Measurements from ENCODE around the gene RNF40.

The RNF40 gene

DNA sequence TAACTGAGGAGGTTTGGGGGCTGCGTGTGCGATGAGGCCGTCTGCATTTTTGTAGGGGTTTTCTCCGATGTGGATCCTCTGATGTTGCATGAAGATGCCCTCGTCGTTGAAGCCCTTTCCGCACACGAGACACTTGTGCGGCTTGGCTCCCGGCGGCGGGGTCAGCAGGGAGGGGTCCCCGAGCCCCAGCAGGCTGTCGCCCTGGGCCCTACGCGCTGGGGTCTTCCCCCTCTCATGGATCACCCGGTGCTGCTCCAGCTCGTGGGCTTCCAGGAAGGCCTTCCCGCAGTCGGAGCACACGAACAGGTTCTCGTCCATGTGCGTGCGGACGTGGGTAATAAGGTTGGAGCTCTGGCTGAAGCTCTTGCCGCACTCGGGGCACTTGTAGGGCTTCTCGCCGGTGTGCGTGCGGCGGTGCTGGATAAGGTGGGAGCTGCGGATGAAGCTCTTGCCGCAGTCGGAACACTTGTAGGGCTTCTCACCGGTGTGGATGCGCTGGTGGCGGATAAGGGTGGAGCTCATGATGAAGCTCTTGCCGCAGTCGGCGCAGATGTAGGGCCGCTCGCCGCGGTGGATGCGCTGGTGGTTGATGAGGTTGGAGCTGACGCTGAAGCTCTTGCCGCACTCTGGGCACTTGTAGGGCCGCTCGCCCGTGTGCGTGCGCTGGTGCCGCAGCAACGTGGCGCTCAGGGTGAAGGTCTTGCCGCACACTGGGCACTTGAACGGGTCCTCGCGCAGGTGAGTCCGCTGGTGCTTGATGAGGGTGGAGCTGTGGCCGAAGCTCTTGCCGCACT lies 20.6 kb downstream of the RNF40 start:
- no peak overlapping the region for H3K27ac ChIP-seq (ENCODE audit: insufficient read depth, low read depth, low read length, poor library complexity, severe bottlenecking)
- 97% methylated on average over 63 of the region's 63 CpGs for WGBS, 2 experiments
- H3K9me3 ChIP-seq (ENCODE audit: control insufficient read depth, low read length) = no peaks in the 10 kb centered on the region
- no peak overlapping the region for H3K4me3 ChIP-seq (ENCODE audit: insufficient read depth, low read depth, low read length)
- no peaks in the 10 kb centered on the region for H3K27me3 ChIP-seq (ENCODE audit: control insufficient read depth, insufficient read depth, low read length, poor library complexity, severe bottlenecking)
- H3K36me3 ChIP-seq (ENCODE audit: control insufficient read depth, insufficient read depth, low read length) = peaks cover 21% of the 10 kb centered on the region
- H3K4me1 ChIP-seq (ENCODE audit: control insufficient read depth, insufficient read depth, low read length) = peaks cover 13% of the 10 kb centered on the region

DNA sequence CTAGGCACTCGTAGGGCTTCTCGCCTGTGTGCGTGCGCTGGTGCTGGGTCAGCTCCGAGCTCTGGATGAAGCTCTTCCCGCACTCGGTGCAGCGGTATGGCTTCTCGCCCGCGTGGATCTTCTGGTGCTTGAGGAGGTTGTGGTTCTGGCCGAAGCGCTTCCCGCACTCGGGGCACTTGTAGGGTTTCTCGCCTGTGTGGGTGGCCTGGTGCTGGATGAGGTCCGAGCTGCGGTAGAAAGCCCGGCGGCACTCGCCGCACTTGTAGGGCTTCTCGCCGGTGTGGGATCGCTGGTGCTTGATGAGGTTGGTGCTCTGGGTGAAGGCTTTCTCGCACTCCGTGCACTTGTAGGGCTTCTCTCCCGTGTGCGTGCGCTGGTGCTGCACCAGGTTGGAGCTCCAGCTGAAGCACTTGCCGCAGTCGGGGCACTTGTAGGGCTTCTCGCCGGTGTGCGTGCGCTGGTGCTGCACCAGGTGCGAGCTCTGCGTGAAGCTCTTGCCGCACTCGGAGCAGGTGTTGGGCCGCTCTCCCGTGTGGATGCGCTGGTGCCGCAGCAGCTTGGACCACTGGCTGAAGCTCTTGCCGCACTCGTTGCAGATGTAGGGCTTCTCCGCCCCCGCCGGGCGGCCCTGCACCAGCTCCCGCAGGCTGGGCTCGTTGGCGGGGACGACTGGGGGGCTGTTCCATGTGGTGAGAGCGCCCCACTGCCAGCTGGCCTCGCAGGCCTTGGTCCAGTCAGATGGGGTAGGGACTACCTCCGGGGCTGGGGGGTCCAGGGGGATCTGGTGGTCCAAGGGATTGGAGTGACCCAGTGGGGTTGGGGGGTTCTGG lies 21.4 kb downstream of the RNF40 start:
- Histone ChIP-seq H3K4me3 (ENCODE audit: insufficient read depth, low read depth, low read length) (no peak overlapping the region), H3K27ac (ENCODE audit: insufficient read depth, low read depth, low read length, poor library complexity, severe bottlenecking) (no peak overlapping the region), H3K9me3 (ENCODE audit: control insufficient read depth, low read length) (no peaks in the 10 kb centered on the region), H3K27me3 (ENCODE audit: control insufficient read depth, insufficient read depth, low read length, poor library complexity, severe bottlenecking) (no peaks in the 10 kb centered on the region), H3K36me3 (ENCODE audit: control insufficient read depth, insufficient read depth, low read length) (peaks cover 21% of the 10 kb centered on the region), H3K4me1 (ENCODE audit: control insufficient read depth, insufficient read depth, low read length) (peaks cover 8% of the 10 kb centered on the region)
- 94 to 96% methylated on average over 57 of the region's 57 CpGs for WGBS, 2 experiments

DNA sequence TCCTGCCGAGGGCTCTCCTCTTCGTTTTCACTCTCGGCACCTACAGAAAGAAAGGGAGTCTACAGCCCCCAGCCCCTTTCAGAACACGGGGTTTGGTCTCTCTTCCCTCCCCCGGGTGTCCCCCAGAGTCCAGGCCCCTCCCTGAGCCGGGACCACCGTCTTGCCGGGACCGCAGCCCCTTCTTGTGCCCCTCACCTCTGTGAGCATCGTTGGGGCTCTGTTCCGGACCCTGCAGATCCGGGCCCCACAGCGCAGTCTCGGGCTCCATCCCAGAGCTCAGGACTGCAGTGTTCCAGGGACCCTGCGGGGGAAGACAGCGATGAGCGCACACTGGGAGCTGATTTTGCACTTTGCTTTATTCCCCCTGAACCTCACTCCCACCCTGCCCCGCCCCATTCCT lies 22.1 kb downstream of the RNF40 start:
- Histone ChIP-seq H3K4me3 (ENCODE audit: insufficient read depth, low read depth, low read length) (no peak overlapping the region), H3K36me3 (ENCODE audit: control insufficient read depth, insufficient read depth, low read length) (peaks cover 21% of the 10 kb centered on the region), H3K4me1 (ENCODE audit: control insufficient read depth, insufficient read depth, low read length) (peaks cover 8% of the 10 kb centered on the region), H3K27me3 (ENCODE audit: control insufficient read depth, insufficient read depth, low read length, poor library complexity, severe bottlenecking) (no peaks in the 10 kb centered on the region), H3K9me3 (ENCODE audit: control insufficient read depth, low read length) (no peaks in the 10 kb centered on the region), H3K27ac (ENCODE audit: insufficient read depth, low read depth, low read length, poor library complexity, severe bottlenecking) (no peak overlapping the region)
- 93 to 95% methylated on average over 18 of the region's 18 CpGs for WGBS, 2 experiments

GRCh38 chr16:30785126-30786106 lies 23.3 kb downstream of the RNF40 start:
- WGBS, 2 experiments = 88 to 90% methylated on average over 7 of the region's 7 CpGs
- Histone ChIP-seq H3K27me3 (ENCODE audit: control insufficient read depth, insufficient read depth, low read length, poor library complexity, severe bottlenecking) (no peaks in the 10 kb centered on the region), H3K4me3 (ENCODE audit: insufficient read depth, low read depth, low read length) (peak overlapping the region; percentile 88), H3K9me3 (ENCODE audit: control insufficient read depth, low read length) (no peaks in the 10 kb centered on the region), H3K27ac (ENCODE audit: insufficient read depth, low read depth, low read length, poor library complexity, severe bottlenecking) (no peak overlapping the region), H3K4me1 (ENCODE audit: control insufficient read depth, insufficient read depth, low read length) (peaks cover 8% of the 10 kb centered on the region), H3K36me3 (ENCODE audit: control insufficient read depth, insufficient read depth, low read length) (peaks cover 21% of the 10 kb centered on the region)

GRCh38 chr16:30786115-30786935 lies 24.2 kb downstream of the RNF40 start:
- peaks cover 8% of the 10 kb centered on the region for H3K4me1 ChIP-seq (ENCODE audit: control insufficient read depth, insufficient read depth, low read length)
- H3K27me3 ChIP-seq (ENCODE audit: control insufficient read depth, insufficient read depth, low read length, poor library complexity, severe bottlenecking) = no peaks in the 10 kb centered on the region
- H3K27ac ChIP-seq (ENCODE audit: insufficient read depth, low read depth, low read length, poor library complexity, severe bottlenecking) = no peak overlapping the region
- peaks cover 21% of the 10 kb centered on the region for H3K36me3 ChIP-seq (ENCODE audit: control insufficient read depth, insufficient read depth, low read length)
- WGBS, 2 experiments = 4 to 6% methylated on average over 50 to 57 of the region's 57 CpGs
- no peaks in the 10 kb centered on the region for H3K9me3 ChIP-seq (ENCODE audit: control insufficient read depth, low read length)
- peak overlapping the region; percentile 88 for H3K4me3 ChIP-seq (ENCODE audit: insufficient read depth, low read depth, low read length)

DNA sequence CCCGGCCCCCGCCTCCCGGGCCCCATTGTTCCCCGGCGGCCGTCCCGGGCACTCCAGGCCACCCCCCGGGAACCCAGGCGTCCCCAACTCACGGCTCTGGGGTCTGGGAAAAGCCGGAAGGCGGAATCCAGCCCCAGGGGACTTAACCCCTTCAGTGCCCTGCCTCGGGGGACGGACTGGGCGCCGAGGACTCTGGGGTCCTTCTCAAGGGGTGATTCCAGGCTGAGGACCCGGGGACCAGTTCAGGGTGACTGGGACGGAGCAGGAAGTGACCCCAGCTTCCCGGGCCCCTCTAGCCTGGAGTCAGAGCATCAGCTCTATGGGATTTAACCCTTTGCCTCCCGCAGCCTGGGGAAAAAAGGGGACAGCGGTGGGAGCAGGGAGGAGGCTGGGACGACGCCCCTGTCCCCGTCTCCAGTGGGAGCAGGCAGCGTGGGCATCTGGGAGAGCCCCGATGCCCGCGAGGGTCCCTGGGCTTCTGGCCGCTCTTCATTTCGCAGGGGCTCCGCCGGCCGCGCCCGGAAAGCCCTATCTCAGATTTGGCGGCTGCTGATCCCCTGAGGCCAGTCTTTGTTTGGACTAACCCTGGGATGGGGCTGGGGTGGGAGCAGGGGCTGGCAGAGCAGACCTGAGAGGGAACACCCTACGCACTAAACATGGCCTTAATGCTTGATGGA lies 25.0 kb downstream of the RNF40 start, which contains the start of gene ZNF629:
Gene ZNF629, minus strand, starts transcription at position 270 of the 677 bp plus-strand sequence. CDS start 2,723 bp downstream, outside the sequence.
- Histone ChIP-seq H3K27me3 (ENCODE audit: control insufficient read depth, insufficient read depth, low read length, poor library complexity, severe bottlenecking) (no peaks in the 10 kb centered on the region), H3K4me1 (ENCODE audit: control insufficient read depth, insufficient read depth, low read length) (peaks cover 8% of the 10 kb centered on the region)
- 1% methylated on average over 37 of the region's 37 CpGs for WGBS, 2 experiments

GRCh38 chr16:30787613-30788378 lies 25.7 kb downstream of the RNF40 start:
- H3K4me3 ChIP-seq (ENCODE audit: insufficient read depth, low read depth, low read length) = peak overlapping the region; percentile 88
- no peaks in the 10 kb centered on the region for H3K27me3 ChIP-seq (ENCODE audit: control insufficient read depth, insufficient read depth, low read length, poor library complexity, severe bottlenecking)
- H3K27ac ChIP-seq (ENCODE audit: insufficient read depth, low read depth, low read length, poor library complexity, severe bottlenecking) = no peak overlapping the region
- H3K9me3 ChIP-seq (ENCODE audit: control insufficient read depth, low read length) = no peaks in the 10 kb centered on the region
- peaks cover 9% of the 10 kb centered on the region for H3K36me3 ChIP-seq (ENCODE audit: control insufficient read depth, insufficient read depth, low read length)
- 67 to 68% methylated on average over 11 of the region's 11 CpGs for WGBS, 2 experiments
- H3K4me1 ChIP-seq (ENCODE audit: control insufficient read depth, insufficient read depth, low read length) = peaks cover 8% of the 10 kb centered on the region

More for the DNA sequence above, 25.0 kb downstream of the RNF40 start, which contains the start of gene ZNF629:
- H3K4me3 ChIP-seq (ENCODE audit: insufficient read depth, low read depth, low read length) = peak within 1 kb of the TSS; percentile 88
- H3K36me3 ChIP-seq (ENCODE audit: control insufficient read depth, insufficient read depth, low read length) = peaks cover 14% of the 10 kb centered on the region
- no peaks in the 10 kb centered on the region for H3K9me3 ChIP-seq (ENCODE audit: control insufficient read depth, low read length)
- H3K27ac ChIP-seq (ENCODE audit: insufficient read depth, low read depth, low read length, poor library complexity, severe bottlenecking) = peak within 1 kb of the TSS; percentile 68

- no peaks in the 10 kb centered on the region for H3K36me3 ChIP-seq (ENCODE audit: control insufficient read depth, insufficient read depth, low read length)
- H3K4me1 ChIP-seq (ENCODE audit: control insufficient read depth, insufficient read depth, low read length) = no peaks in the 10 kb centered on the region
- no peaks in the 10 kb centered on the region for H3K27me3 ChIP-seq (ENCODE audit: control insufficient read depth, insufficient read depth, low read length, poor library complexity, severe bottlenecking)
- no peaks in the 10 kb centered on the region for H3K9me3 ChIP-seq (ENCODE audit: control insufficient read depth, low read length)
- no peak overlapping the region for H3K4me3 ChIP-seq (ENCODE audit: insufficient read depth, low read depth, low read length)
- no peak overlapping the region for H3K27ac ChIP-seq (ENCODE audit: insufficient read depth, low read depth, low read length, poor library complexity, severe bottlenecking)
- 83 to 85% methylated on average over 7 of the region's 7 CpGs for WGBS, 2 experiments
Measured at GRCh38 chr16:30793508-30794069, 31.5 kb downstream of the RNF40 start.

Measured in ectodermal cell (in vitro differentiated cells).